ENCODE data around the gene MIA2. TPM values are rescaled to one million over a fixed set of nuclear protein-coding genes. Genes with fewer than 3 reads are reported as not detected.

The MIA2 gene
- polyA plus RNA-seq, 1 donor: 16.3 TPM

GRCh38 chr14:39393289-39393688, 159.6 kb downstream of the MIA2 start:
- DNase-seq: no peak

GRCh38 chr14:39395555-39396254, 162.0 kb downstream of the MIA2 start:
- no peak for DNase-seq

- no peak for DNase-seq
Observed at GRCh38 chr14:39396448-39396847, 162.7 kb downstream of the MIA2 start.

GRCh38 chr14:39398382-39398781, 164.7 kb downstream of the MIA2 start:
- DNase-seq: no peak

GRCh38 chr14:39406560-39406959, 172.8 kb downstream of the MIA2 start:
- DNase-seq: no peak

GRCh38 chr14:39416072-39416471, 182.4 kb downstream of the MIA2 start:
- DNase-seq: no peak

- no peak for DNase-seq
Observed at GRCh38 chr14:39417014-39417413, 183.3 kb downstream of the MIA2 start.

GRCh38 chr14:39419272-39419671, 185.6 kb downstream of the MIA2 start:
- no peak for DNase-seq

GRCh38 chr14:39422243-39422642, 188.5 kb downstream of the MIA2 start:
- no peak for DNase-seq

- no peak for DNase-seq
Observed at GRCh38 chr14:39423793-39424192, 190.1 kb downstream of the MIA2 start.

- no peak for DNase-seq
Observed at GRCh38 chr14:39425947-39426346, 192.2 kb downstream of the MIA2 start.

- no peak for DNase-seq
Observed at GRCh38 chr14:39426605-39427004, 192.9 kb downstream of the MIA2 start.

- no peak for DNase-seq
Observed at GRCh38 chr14:39428118-39428517, 194.4 kb downstream of the MIA2 start.

GRCh38 chr14:39430762-39431415, 197.2 kb downstream of the MIA2 start:
- DNase-seq: no peak

- peak; percentile 34 for DNase-seq
Observed at GRCh38 chr14:39431416-39432178, 197.9 kb downstream of the MIA2 start.

GRCh38 chr14:39432179-39432618, 198.5 kb downstream of the MIA2 start, which contains the start of gene FBXO33:
FBXO33 (minus strand) TSS chr14:39432433; CDS start chr14:39432162, 271 bp downstream.
- DNase-seq: peak; percentile 98

- peak; percentile 86 for DNase-seq
Observed at GRCh38 chr14:39432619-39433451, 199.1 kb downstream of the MIA2 start.

GRCh38 chr14:39433452-39433813, 199.7 kb downstream of the MIA2 start:
- no peak for DNase-seq

- DNase-seq: no peak
Observed at GRCh38 chr14:39434401-39434800, 200.7 kb downstream of the MIA2 start.

- no peak for DNase-seq
Observed at GRCh38 chr14:39435241-39435640, 201.5 kb downstream of the MIA2 start.
